ENCODE results near the gene RPUSD2.

The RPUSD2 gene

GRCh38 chr15:40536501-40536900 is 32.6 kb upstream of the RPUSD2 start:
- H3K4me3 ChIP-seq (replicated peaks; ENCODE audit: low read depth, low read length) = no peak overlapping the region
- DNase-seq (ENCODE audit: low read depth) = peak; percentile 76
- no peak for TF ChIP-seq CTCF (IDR thresholded peaks at IDR 0.05; ENCODE audit: low read length, missing control alignments)

GRCh38 chr15:40538976-40539375 is 30.1 kb upstream of the RPUSD2 start:
- no peak for DNase-seq (ENCODE audit: low read depth)
- TF ChIP-seq CTCF (IDR thresholded peaks at IDR 0.05; ENCODE audit: low read length, missing control alignments) = no peak
- H3K4me3 ChIP-seq (replicated peaks; ENCODE audit: low read depth, low read length) = no peak overlapping the region

- no peak for DNase-seq (ENCODE audit: low read depth)
- H3K4me3 ChIP-seq (replicated peaks; ENCODE audit: low read depth, low read length) = no peak overlapping the region
- no peak for TF ChIP-seq CTCF (IDR thresholded peaks at IDR 0.05; ENCODE audit: low read length, missing control alignments)
Measured at GRCh38 chr15:40543082-40543481, 26.0 kb upstream of the RPUSD2 start.

GRCh38 chr15:40543631-40544294 is 25.3 kb upstream of the RPUSD2 start:
- no peak for DNase-seq (ENCODE audit: low read depth)
- H3K4me3 ChIP-seq (replicated peaks; ENCODE audit: low read depth, low read length) = no peak overlapping the region
- no peak for TF ChIP-seq CTCF (IDR thresholded peaks at IDR 0.05; ENCODE audit: low read length, missing control alignments)

- no peak overlapping the region for H3K4me3 ChIP-seq (replicated peaks; ENCODE audit: low read depth, low read length)
- DNase-seq (ENCODE audit: low read depth) = no peak
- TF ChIP-seq CTCF (IDR thresholded peaks at IDR 0.05; ENCODE audit: low read length, missing control alignments) = no peak
Measured at GRCh38 chr15:40545457-40545856, 23.6 kb upstream of the RPUSD2 start.

GRCh38 chr15:40548610-40549009 is 20.5 kb upstream of the RPUSD2 start:
- H3K4me3 ChIP-seq (replicated peaks; ENCODE audit: low read depth, low read length) = no peak overlapping the region
- no peak for TF ChIP-seq CTCF (IDR thresholded peaks at IDR 0.05; ENCODE audit: low read length, missing control alignments)
- no peak for DNase-seq (ENCODE audit: low read depth)

- no peak overlapping the region for H3K4me3 ChIP-seq (replicated peaks; ENCODE audit: low read depth, low read length)
- no peak for DNase-seq (ENCODE audit: low read depth)
- TF ChIP-seq CTCF (IDR thresholded peaks at IDR 0.05; ENCODE audit: low read length, missing control alignments) = no peak
Measured at GRCh38 chr15:40549894-40550293, 19.2 kb upstream of the RPUSD2 start.

All from fibroblast of pulmonary artery (primary cell).